Osteoblast (primary cell): ENCODE results near the gene ZFAND5. TPM values are rescaled to one million over a fixed set of nuclear protein-coding genes. Genes with fewer than 3 reads are reported as not detected.

Source experiments
- DNase-seq: peaks from one replicate; pipeline ENCODE4 v3.0.0; 2011; ENCODE audit warnings: low spot score, mixed read lengths; ENCODE audit not compliant: insufficient read length; ENCODE audit errors: missing footprints
- H2AFZ ChIP-seq: 2 replicates; pipeline ENCODE4 v1.6.0; 2011; ENCODE audit warnings: mild to moderate bottlenecking, low read length
- H3K27ac ChIP-seq: 2 replicates; pipeline ENCODE4 v1.5.1; 2011; ENCODE audit warnings: mild to moderate bottlenecking, low read depth, low read length, moderate library complexity
- H3K27me3 ChIP-seq: 2 replicates; pipeline ENCODE4 v1.6.0; 2012; ENCODE audit warnings: mild to moderate bottlenecking, control low read depth, inconsistent platforms, low read length, moderate library complexity; ENCODE audit not compliant: insufficient read depth
- H3K36me3 ChIP-seq: 2 replicates; pipeline ENCODE4 v1.5.1; 2011; ENCODE audit warnings: mild to moderate bottlenecking, low read length, control low read depth, moderate library complexity; ENCODE audit not compliant: insufficient read depth
- H3K4me1 ChIP-seq: 2 replicates; pipeline ENCODE4 v1.5.1; 2011; ENCODE audit warnings: mild to moderate bottlenecking, low read length, control low read depth, moderate library complexity; ENCODE audit not compliant: insufficient read depth
- H3K4me2 ChIP-seq: 2 replicates; pipeline ENCODE4 v1.6.0; 2011; ENCODE audit warnings: mild to moderate bottlenecking, low read length; ENCODE audit not compliant: insufficient read depth
- H3K4me3 ChIP-seq: fragments of 200-600 bp; sonication (generic); 3 replicates; pipeline ENCODE4 v1.5.1; 2012; ENCODE audit warnings: mild to moderate bottlenecking, low read length, inconsistent platforms; ENCODE audit not compliant: insufficient read depth
- H3K79me2 ChIP-seq: 2 replicates; pipeline ENCODE4 v1.6.0; 2012; ENCODE audit warnings: mild to moderate bottlenecking, low read length, control low read depth, inconsistent platforms; ENCODE audit not compliant: insufficient read depth
- H3K9me3 ChIP-seq: 2 replicates; pipeline ENCODE4 v1.5.1; 2011; ENCODE audit warnings: low read depth, low read length, control low read depth
- H4K20me1 ChIP-seq: 2 replicates; pipeline ENCODE4 v1.6.0; 2012; ENCODE audit warnings: mild to moderate bottlenecking, low read length, control low read depth; ENCODE audit not compliant: insufficient read depth
- total RNA-seq: library from RNA; depleted of rRNA; stranded (reverse); fragments of >200 nt; gene quantifications from 2 replicates; pipeline ENCODE4 v1.2.3, GENCODE V29; 2012
- TF ChIP-seq, protein P1 (sequence below): IDR thresholded peaks from 2 replicates; pipeline ENCODE4 v1.5.1; 2011; ENCODE audit warnings: mild to moderate bottlenecking, low read depth, low read length, moderate library complexity; ENCODE audit errors: extremely low read depth

Gene ZFAND5
- total RNA-seq, 1 donor: 164 TPM

DNA sequence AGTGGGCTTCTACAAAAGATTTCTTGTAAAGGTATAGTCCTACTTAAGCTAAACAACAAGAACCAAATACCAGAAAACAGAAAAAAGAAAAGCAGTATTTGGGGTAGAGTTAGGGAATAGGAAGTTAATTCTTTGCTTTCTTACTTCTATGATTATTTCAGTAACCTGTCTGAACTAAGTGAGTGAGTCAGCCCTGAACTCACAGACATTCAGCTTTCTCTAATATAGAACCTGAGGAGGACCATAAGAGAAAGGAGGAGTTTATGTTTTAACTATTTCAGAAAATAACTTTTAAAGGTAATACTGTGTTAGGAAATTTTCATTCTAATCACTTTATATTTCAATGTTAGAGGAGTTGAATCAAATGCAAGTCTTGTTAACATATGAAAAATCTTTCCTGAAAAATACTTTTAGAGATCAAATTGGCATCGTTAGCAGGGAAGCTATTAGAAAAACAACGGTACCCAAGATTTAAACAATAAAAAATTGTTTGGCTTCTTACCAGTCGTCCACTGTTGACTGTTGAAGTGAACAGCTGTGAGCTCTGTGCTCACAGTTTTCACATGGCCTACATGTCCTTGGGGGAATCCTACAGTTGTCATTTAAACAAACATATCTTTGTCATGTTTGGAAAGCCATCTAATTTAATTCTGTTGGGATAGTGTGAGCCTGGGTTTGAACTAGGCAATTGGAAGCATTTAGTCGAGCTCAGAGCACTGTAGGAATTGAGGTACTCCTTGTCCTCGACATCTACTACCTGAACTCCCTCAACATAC is 19.9 kb upstream of the ZFAND5 start:
- no peaks in the 10 kb centered on the region for H4K20me1 ChIP-seq
- no peak overlapping the region for H2AFZ ChIP-seq
- peaks cover 25% of the 10 kb centered on the region for H3K4me1 ChIP-seq
- H3K79me2 ChIP-seq: no peaks in the 10 kb centered on the region
- H3K4me2 ChIP-seq: no peak overlapping the region
- H3K9me3 ChIP-seq: no peaks in the 10 kb centered on the region
- H3K36me3 ChIP-seq: no peaks in the 10 kb centered on the region
- no peaks in the 10 kb centered on the region for H3K27me3 ChIP-seq
- TF ChIP-seq, protein P1, sequence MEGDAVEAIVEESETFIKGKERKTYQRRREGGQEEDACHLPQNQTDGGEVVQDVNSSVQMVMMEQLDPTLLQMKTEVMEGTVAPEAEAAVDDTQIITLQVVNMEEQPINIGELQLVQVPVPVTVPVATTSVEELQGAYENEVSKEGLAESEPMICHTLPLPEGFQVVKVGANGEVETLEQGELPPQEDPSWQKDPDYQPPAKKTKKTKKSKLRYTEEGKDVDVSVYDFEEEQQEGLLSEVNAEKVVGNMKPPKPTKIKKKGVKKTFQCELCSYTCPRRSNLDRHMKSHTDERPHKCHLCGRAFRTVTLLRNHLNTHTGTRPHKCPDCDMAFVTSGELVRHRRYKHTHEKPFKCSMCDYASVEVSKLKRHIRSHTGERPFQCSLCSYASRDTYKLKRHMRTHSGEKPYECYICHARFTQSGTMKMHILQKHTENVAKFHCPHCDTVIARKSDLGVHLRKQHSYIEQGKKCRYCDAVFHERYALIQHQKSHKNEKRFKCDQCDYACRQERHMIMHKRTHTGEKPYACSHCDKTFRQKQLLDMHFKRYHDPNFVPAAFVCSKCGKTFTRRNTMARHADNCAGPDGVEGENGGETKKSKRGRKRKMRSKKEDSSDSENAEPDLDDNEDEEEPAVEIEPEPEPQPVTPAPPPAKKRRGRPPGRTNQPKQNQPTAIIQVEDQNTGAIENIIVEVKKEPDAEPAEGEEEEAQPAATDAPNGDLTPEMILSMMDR: no peak
- H3K4me3 ChIP-seq: no peak overlapping the region
- H3K27ac ChIP-seq: peak overlapping the region; percentile 80
- no peak for DNase-seq

DNA sequence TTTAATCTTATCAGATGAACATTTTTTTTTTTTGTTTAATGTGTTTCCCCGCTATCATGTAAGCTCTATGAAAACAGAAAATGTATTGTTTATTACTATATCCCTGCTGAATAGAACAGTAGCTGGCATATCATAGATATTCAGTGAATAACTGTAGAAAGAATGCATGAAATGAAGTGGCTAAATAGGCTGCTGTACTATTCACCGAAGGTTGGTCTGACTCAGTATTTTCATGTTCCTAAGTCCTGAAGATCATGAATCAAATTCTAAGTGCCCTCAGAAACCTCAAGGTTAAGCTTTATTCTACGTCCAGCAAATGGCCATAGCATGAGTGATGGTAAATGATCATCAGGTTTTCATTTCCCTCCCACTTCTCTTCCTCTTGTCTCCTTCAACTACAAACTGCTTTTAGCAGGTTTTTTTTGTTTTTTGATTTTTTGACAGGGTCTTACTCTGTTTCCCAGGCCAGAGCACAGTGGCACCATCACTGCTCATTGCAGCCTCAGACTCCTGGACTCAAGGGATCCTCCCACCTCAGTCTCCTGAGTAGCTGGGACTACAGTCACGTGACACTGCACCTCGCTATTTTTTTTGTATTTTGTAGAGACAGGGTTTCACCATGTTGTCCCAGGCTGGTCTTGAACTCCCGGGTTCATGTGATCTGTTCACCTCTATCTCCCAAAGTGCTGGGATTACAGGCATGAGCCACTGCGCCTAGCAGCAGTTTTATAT is 19.1 kb upstream of the ZFAND5 start:
- H3K27ac ChIP-seq: peak overlapping the region; percentile 80
- H3K4me3 ChIP-seq: no peak overlapping the region
- no peak overlapping the region for H2AFZ ChIP-seq
- peak; percentile 48 for DNase-seq
- H3K4me1 ChIP-seq: peaks cover 25% of the 10 kb centered on the region
- H3K27me3 ChIP-seq: no peaks in the 10 kb centered on the region
- peak overlapping the region; percentile 35 for H3K4me2 ChIP-seq
- no peaks in the 10 kb centered on the region for H3K36me3 ChIP-seq
- H4K20me1 ChIP-seq: no peaks in the 10 kb centered on the region
- H3K79me2 ChIP-seq: no peaks in the 10 kb centered on the region
- H3K9me3 ChIP-seq: no peaks in the 10 kb centered on the region
- TF ChIP-seq, protein P1: no peak

DNA sequence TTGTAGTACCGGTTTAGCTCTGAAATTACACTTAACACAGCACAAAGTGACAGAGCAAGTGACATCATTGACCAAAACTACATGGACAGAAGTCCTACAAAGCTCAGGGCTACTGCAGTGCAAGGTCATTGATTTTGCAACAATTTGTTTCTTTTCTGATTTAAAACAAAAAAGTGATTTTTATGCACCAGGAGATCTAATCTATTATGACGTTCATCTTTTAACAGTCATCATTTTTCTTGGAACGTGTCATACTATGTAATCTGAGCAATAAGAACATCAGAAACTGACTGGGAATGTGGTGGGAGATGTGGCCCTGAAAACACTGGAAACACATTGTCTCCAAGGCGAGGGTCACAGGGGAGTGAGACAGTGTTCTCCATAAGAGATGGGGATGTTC is 17.4 kb upstream of the ZFAND5 start:
- Histone ChIP-seq H3K9me3 (no peaks in the 10 kb centered on the region), H3K27ac (peak overlapping the region; percentile 76), H3K4me1 (peaks cover 25% of the 10 kb centered on the region), H3K4me3 (no peak overlapping the region), H3K4me2 (no peak overlapping the region), H3K36me3 (no peaks in the 10 kb centered on the region), H3K79me2 (no peaks in the 10 kb centered on the region), H2AFZ (no peak overlapping the region), H4K20me1 (no peaks in the 10 kb centered on the region), H3K27me3 (no peaks in the 10 kb centered on the region)
- TF ChIP-seq, protein P1: no peak
- DNase-seq: peak; percentile 71

DNA sequence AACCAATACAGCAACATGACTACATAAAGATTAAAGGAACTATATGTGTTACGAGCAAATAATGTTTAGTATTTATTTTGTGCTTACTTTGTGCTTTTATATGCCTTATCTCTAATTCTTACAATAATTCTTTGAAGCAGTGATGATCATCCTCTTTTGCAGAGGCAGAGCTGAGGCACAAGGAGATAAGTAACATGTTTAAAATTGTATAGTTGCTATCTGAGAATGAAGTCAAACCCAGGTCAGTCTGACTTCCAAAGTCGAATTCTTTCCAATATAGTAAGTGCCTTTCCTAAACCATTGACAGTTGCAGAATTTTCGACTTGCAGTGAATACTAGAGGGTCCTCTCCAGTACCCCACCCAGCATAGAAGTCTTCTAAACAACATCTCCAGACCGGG is 12.0 kb upstream of the ZFAND5 start:
- no peaks in the 10 kb centered on the region for H4K20me1 ChIP-seq
- DNase-seq: no peak
- no peak overlapping the region for H2AFZ ChIP-seq
- TF ChIP-seq, protein P1: no peak
- H3K4me1 ChIP-seq: peaks cover 4% of the 10 kb centered on the region
- no peaks in the 10 kb centered on the region for H3K36me3 ChIP-seq
- no peaks in the 10 kb centered on the region for H3K79me2 ChIP-seq
- H3K9me3 ChIP-seq: no peaks in the 10 kb centered on the region
- no peak overlapping the region for H3K27ac ChIP-seq
- H3K4me3 ChIP-seq: no peak overlapping the region
- H3K4me2 ChIP-seq: no peak overlapping the region
- H3K27me3 ChIP-seq: no peaks in the 10 kb centered on the region
